GM19328 (cell line): ENCODE measurements around the gene DUSP28.

Source experiments
- ATAC-seq: cut with Tn5 transposase; IDR thresholded peaks from one replicate; pipeline ENCODE4 v1.9.1; 2021; ENCODE audit warnings: mild to moderate bottlenecking, moderate library complexity; ENCODE audit not compliant: unreplicated experiment

DUSP28 gene

DNA sequence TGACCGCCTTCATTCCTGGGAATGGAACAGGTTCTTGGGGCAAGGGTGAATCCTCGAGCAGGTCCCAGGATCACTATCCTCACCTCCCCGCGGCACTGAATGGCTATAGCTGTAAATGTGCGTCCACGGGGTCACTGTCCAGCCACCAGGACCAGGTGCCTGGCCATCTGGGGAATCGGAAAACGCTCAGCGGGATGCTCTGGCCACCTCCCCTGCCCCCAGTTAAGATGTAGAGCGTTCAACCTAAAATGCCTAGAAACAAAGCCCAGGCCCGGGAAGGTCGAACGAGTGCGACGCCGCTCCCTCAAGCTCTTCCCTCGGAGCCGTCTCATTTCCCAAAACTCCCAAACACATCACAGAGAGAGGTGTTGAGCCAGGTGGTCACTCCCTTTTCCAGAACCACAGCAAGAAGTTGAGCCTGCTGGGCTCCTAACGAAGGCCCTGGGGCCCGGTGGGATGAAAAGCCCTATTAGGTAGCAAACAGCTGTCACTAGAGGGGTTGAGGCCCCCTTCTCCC lies 25.6 kb downstream of the DUSP28 start:
- ATAC-seq: no peak

- peak; percentile 53 for ATAC-seq
These were observed 26.2 kb downstream of the DUSP28 start, which contains the start of gene CAPN10 for GRCh38 chr2:240586198-240586918. Gene CAPN10 (plus strand): TSS chr2:240586734. CDS start chr2:240586912, 178 bp downstream.

- no peak for ATAC-seq
These were observed 27.0 kb downstream of the DUSP28 start for GRCh38 chr2:240586919-240587800.

DNA sequence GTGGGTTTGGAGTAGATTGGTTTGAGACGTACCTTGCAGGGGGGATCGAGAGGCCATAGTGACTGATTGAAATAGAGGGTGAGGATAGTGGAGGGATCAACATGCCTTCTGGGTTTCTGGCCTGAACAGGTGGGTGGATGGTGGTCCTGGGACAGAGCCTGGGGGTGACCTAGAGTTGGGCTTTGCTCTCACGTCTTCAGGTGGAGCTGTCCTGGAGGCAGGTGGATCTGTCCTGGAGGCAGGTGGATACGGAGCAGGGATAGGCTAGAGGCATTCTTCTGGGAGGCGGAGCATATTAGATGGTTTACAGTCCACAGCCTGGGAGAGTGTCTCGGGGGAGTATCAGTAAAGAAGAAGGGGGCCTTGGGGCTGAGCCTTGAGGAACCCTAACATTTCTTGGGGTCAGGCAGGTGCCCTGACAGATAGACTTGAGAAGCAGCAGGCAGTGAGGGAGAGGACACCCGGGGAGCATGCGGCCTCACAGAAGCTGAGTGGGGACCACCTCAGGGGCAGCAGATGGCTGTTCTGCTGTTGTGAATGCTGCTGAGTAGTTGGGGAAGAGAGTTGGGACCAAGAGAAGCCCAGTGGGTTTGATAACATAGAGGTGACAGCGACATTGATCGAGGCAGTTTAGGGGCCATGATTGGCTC lies 28.0 kb downstream of the DUSP28 start:
- ATAC-seq: no peak

DNA sequence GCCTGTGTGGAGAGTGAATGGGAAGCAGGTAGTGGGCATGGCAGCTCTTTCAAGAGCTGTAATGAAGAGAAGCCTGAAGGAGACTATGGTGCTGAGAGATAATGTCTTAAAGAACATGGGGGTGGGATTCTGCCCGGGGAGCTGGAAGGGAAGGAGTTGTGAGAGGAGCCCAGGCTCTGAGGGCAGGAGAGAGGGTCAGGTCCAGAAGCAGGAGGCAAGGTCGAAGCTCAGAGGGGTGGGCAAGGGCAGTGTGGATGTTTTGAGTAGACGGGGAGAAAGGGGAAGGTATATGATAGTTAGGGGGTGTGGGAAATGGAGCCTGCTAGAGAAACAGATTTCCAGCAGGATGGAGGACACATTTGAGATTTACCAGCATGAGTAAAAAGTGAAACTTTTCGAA lies 28.5 kb downstream of the DUSP28 start:
- no peak for ATAC-seq

DNA sequence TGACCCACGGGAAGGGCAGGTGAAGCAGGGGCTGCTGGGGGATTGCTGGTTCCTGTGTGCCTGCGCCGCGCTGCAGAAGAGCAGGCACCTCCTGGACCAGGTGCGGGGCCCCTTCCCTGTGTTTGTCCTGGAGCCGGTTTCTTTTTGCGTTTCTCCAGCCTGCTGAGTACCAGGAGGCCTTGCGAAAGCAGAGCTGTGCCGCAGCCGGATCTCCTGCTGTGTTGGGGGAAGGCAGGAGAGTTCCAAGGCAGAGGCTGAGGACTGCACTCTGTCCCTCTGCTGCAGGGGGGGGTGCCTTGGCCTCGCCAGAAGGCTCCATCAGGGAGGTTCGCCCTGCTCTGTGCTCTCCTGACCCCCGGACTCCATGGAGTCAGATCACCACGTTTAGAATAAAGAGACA lies 29.2 kb downstream of the DUSP28 start:
- no peak for ATAC-seq

- ATAC-seq: no peak
These were observed 29.8 kb downstream of the DUSP28 start for GRCh38 chr2:240589850-240590525.

DNA sequence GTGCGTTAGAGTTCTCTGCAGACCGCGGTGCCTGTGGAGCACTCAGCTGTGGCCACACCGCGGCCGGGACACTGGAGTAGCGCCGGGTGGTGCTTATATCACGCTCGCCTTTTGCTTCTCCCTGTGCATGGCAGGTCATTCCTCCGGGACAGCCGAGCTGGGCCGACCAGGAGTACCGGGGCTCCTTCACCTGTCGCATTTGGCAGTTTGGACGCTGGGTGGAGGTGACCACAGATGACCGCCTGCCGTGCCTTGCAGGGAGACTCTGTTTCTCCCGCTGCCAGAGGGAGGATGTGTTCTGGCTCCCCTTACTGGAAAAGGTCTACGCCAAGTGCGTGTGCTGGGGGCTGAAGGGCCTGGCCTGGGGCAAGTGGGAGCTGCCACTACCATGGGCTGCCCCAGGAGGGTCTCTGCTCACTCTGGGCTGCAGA lies 30.5 kb downstream of the DUSP28 start:
- ATAC-seq: no peak

DNA sequence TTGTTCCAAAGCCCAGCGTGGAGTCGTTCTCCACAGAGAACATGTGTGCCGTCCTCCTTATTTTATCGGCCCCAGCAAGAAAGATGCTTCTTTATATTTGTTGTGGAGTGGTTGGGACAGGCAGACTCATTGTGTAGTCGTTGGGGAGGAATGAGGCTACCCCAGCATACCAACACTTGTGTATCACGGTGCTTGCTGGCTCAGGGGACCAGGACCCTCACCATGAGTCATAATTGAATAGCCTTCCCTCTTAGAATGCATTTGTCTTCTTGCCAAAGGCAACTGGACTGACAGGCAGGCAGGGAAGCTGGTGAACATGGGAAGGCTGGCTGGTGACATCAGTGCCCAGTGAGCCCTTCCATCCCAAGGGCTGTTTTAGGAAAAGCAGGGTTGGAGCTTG lies 31.1 kb downstream of the DUSP28 start:
- ATAC-seq: no peak

DNA sequence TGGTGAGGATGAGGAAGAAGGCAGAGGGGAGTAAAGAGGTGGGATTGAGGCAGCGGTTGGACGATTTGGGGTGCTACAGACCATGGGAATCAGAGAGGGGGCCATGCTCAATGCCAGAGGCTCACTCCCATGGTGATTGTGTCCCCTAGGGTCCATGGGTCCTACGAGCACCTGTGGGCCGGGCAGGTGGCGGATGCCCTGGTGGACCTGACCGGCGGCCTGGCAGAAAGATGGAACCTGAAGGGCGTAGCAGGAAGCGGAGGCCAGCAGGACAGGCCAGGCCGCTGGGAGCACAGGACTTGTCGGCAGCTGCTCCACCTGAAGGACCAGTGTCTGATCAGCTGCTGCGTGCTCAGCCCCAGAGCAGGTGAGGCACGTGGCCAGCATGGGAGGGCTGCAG lies 31.6 kb downstream of the DUSP28 start:
- no peak for ATAC-seq

- ATAC-seq: no peak
These were observed 33.0 kb downstream of the DUSP28 start for GRCh38 chr2:240593026-240593702.

DNA sequence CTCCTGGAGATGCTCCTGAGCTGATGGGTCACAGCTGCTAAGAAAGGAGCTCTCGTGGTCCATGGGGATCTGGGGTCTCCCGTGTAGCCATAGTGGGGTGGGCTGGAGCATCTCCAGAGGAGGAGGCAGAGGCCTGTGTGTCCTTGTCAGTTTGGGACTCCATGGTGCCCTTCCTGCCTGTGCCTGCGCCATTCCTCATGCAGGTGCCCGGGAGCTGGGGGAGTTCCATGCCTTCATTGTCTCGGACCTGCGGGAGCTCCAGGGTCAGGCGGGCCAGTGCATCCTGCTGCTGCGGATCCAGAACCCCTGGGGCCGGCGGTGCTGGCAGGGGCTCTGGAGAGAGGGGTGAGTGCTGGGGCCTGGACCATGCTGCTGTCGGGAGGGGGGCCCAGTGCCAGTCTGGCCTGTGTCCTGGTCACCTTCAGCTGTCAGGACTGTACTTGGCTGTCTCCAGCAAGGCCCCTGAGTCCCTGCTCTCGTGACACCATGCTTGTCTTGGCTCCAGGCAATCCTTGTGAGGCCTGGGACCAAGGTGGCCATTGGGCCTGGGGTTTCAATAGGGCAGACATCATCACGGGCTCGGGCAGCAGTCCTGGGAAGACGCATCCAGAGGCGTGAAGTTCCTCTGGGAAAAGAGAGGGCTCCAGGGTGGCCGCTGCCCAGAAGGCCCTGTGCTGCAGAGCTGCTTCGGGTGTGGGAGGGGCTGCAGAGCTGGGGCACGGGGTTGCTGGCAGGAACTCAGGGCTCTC lies 33.7 kb downstream of the DUSP28 start:
- ATAC-seq: no peak

- ATAC-seq: no peak
These were observed 34.6 kb downstream of the DUSP28 start for GRCh38 chr2:240594511-240595380.

DNA sequence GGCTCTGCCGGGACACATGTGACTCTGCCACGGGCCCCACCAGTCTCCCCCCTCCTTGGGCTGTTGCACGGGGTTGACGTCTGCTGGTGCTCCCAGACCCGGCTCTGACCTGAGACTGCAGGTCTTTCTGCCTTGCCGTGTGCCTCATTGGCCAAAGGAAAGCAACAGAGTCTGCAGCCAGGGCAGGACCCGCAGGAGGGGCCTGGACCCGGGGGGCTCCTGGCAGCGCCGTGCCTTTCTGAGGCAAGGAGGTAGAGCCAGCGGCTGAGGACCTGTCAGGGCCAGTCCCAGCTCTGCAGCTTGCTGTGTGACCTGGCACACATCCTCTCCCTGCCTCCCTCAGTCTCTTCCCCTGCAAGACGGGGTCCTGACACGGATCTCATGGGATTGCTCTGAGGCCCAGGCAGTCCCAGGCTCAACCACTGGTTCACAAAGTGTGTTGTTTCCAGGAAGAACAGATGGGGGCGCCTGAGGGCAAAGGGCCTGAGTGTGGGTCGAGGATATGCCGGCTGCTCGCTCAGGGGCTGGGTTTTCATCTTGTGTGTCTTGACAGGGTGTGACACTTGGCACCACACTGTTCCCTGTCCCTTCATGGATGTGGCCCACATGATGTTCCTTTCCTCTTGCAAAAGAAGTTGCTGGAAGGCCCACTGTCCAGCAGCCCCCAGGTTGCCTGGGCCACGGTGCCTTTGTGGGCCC lies 35.4 kb downstream of the DUSP28 start:
- no peak for ATAC-seq

DNA sequence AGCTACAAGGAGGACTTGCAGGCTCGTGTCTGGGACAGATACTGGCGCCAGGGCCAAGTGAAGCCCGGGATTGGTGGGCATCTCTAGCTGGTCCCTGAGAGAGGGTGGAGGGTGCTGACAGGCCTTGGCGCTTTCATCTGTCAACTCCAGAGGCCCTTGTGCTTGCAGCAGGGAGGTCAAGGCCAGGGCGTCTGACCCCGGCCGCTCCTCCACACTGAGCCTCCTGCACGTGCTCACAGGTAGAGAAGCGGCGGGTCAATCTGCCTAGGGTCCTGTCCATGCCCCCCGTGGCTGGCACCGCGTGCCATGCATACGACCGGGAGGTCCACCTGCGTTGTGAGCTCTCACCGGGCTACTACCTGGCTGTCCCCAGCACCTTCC lies 35.9 kb downstream of the DUSP28 start:
- ATAC-seq: no peak

GRCh38 chr2:240596491-240596931 lies 36.4 kb downstream of the DUSP28 start:
- no peak for ATAC-seq

DNA sequence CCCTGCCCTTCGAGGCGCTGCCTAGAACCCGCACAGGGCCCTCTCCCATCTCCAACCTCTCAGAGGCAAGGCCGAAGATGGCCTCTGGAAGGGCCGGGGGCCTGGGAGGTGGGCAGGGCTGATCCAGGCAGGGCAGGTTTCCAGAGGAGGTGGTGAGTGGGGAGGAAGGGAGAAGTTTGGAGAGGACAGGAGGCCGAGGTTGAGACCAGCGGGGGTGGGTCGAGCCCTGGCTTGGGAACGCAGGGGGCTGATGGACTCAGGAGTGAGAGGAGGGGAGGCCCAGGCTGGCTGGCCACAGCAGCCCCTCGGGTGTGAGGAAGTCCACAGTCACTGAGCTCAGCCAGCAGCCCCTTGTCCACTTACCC lies 36.9 kb downstream of the DUSP28 start:
- no peak for ATAC-seq
